K562 (cell line): ENCODE data around the gene DNAAF3. TPM values are rescaled to one million over a fixed set of nuclear protein-coding genes. Genes with fewer than 3 reads are reported as not detected.

Experiments used
- CBFB ChIP-seq: sonication (generic); formaldehyde crosslinking; IDR thresholded peaks from 2 replicates; pipeline ENCODE4 v1.4.0; 2020; ENCODE audit warnings: mild to moderate bottlenecking, missing genetic modification reagents
- CHD4 ChIP-seq: fragments of 200-600 bp; sonication (generic); IDR thresholded peaks from 3 replicates; pipeline ENCODE4 v1.6.1; 2012; ENCODE audit warnings: low read depth, mild to moderate bottlenecking, mixed read lengths, low read length, inconsistent platforms; ENCODE audit not compliant: insufficient read depth, insufficient replicate concordance, poor library complexity, severe bottlenecking
- COPS2 ChIP-seq: fragments of 450-650 bp; conservative IDR thresholded peaks from 2 replicates; pipeline ENCODE4 v1.6.1; 2016; ENCODE audit warnings: mild to moderate bottlenecking, moderate library complexity
- DLX4 ChIP-seq: fragments of 250-450 bp; sonication (Bioruptor Pico); IDR thresholded peaks from 2 replicates; pipeline ENCODE4 v1.6.1; 2021; ENCODE audit warnings: mild to moderate bottlenecking
- DMBX1 ChIP-seq: fragments of 250-450 bp; sonication (Bioruptor Pico); IDR thresholded peaks from 2 replicates; pipeline ENCODE4 v1.8.0; 2022; ENCODE audit warnings: inconsistent platforms, mild to moderate bottlenecking, moderate library complexity, borderline replicate concordance
- E2F4 ChIP-seq: sonication (generic); formaldehyde crosslinking; IDR thresholded peaks from 2 replicates; pipeline ENCODE4 v1.8.0; 2022; ENCODE audit warnings: mild to moderate bottlenecking, low read depth, missing genetic modification reagents
- E4F1 ChIP-seq: fragments of 250-450 bp; sonication (Bioruptor Pico); IDR thresholded peaks from 2 replicates; pipeline ENCODE4 v1.5.0; 2021; ENCODE audit warnings: mild to moderate bottlenecking, borderline replicate concordance
- EGR1 ChIP-seq: fragments of 450-650 bp; conservative IDR thresholded peaks from 2 replicates; pipeline ENCODE4 v1.6.1; 2017; ENCODE audit warnings: mild to moderate bottlenecking
- ETS2 ChIP-seq: IDR thresholded peaks from 2 replicates; pipeline ENCODE4 v1.6.1; 2016; ENCODE audit warnings: borderline replicate concordance, missing genetic modification characterization, mild to moderate bottlenecking, moderate library complexity, missing compliant biosample characterization; ENCODE audit not compliant: poor library complexity, severe bottlenecking
- ETV5 ChIP-seq: sonication (generic); formaldehyde crosslinking; IDR thresholded peaks from 2 replicates; pipeline ENCODE4 v1.4.0; 2020; ENCODE audit warnings: low read depth, mild to moderate bottlenecking, missing genetic modification reagents
- HBP1 ChIP-seq: fragments of 450-650 bp; formaldehyde crosslinking; IDR thresholded peaks from 2 replicates; pipeline ENCODE4 v1.4.0; 2022; ENCODE audit warnings: missing genetic modification characterization
- HMGN3 ChIP-seq: IDR thresholded peaks from 2 replicates; pipeline ENCODE4 v1.6.1; 2011; ENCODE audit warnings: borderline replicate concordance, low read depth, mild to moderate bottlenecking, mixed read lengths, low read length; ENCODE audit not compliant: insufficient read length; ENCODE audit errors: extremely low read depth
- NBN ChIP-seq: fragments of 450-650 bp; IDR thresholded peaks from 2 replicates; pipeline ENCODE4 v1.6.1; 2016; ENCODE audit warnings: low read depth, mild to moderate bottlenecking
- PTBP1 ChIP-seq: fragments of 200-400 bp; formaldehyde crosslinking; IDR thresholded peaks from 2 replicates; pipeline ENCODE4 v1.6.1; 2017; ENCODE audit warnings: low read depth, low read length
- RNF2 ChIP-seq: sonication (generic); IDR thresholded peaks from 2 replicates; pipeline ENCODE4 v1.6.1; 2016
- SP1 ChIP-seq: sonication (generic); formaldehyde crosslinking; IDR thresholded peaks from 2 replicates; pipeline ENCODE4 v1.8.1; 2022; ENCODE audit warnings: mild to moderate bottlenecking, missing genetic modification reagents
- SREBF2 ChIP-seq: sonication (generic); formaldehyde crosslinking; IDR thresholded peaks from 2 replicates; pipeline ENCODE4 v1.4.0; 2020; ENCODE audit warnings: mild to moderate bottlenecking, missing genetic modification reagents
- TSC22D4 ChIP-seq: fragments of 450-650 bp; IDR thresholded peaks from 2 replicates; pipeline ENCODE4 v1.6.1; 2016; ENCODE audit warnings: missing genetic modification characterization, missing biosample characterization, control low read depth
- ZBTB5 ChIP-seq: fragments of 450-650 bp; IDR thresholded peaks from 2 replicates; pipeline ENCODE4 v1.6.1; 2017; ENCODE audit warnings: antibody characterized with exemption
- ZFX ChIP-seq: sonication (generic); formaldehyde crosslinking; IDR thresholded peaks from 2 replicates; pipeline ENCODE4 v1.8.0; 2022; ENCODE audit warnings: mild to moderate bottlenecking, missing genetic modification reagents, moderate library complexity
- ZNF316 ChIP-seq: fragments of 450-650 bp; IDR thresholded peaks from 2 replicates; pipeline ENCODE4 v1.6.1; 2016
- ZNF431 ChIP-seq: sonication (generic); formaldehyde crosslinking; IDR thresholded peaks from 2 replicates; pipeline ENCODE4 v1.8.0; 2022; ENCODE audit warnings: mild to moderate bottlenecking, missing genetic modification reagents
- polyA plus RNA-seq, 8 experiments: library from polyadenylated mRNA; depleted of rRNA in 4 of 8; stranded (reverse) in 5 of 8; unstranded in 3 of 8; fragments of >200 nt; fragmentation: Nextera tagmentation in 2 of 8; fragmentation: Illumina TruSeq in 1 of 8; extraction: Ambion mirVana in 2 of 8; extraction: Trizol in 1 of 8; gene quantifications; 2 replicates each; pipeline versions ENCODE4 v1.2.1 to v1.2.3, GENCODE V29; 2011 to 2014; ENCODE audit warnings: inconsistent platforms in 1 of 8, missing spikeins in 1 of 8
- total RNA-seq, 7 experiments: library from RNA; depleted of rRNA in 6 of 7; stranded (reverse); fragments of >200 nt in 6 of 7; fragmentation: Illumina TruSeq in 2 of 7; extraction: Trizol in 2 of 7; gene quantifications; 2 replicates each; pipeline versions ENCODE4 v1.2.1 to v1.2.3, GENCODE V29; 2011 to 2021; ENCODE audit warnings: low replicate concordance in 1 of 7

Gene DNAAF3
- total and polyA plus RNA-seq, 9 of the 15 experiments (the other 6 are each of a cell fraction or from before 2014, with no cell fraction given), result 21.6 to 61.5 (median 43.0) TPM

- TF ChIP-seq E4F1 (CRISPR knock-in tag) (no peak), HMGN3 (no peak), ZBTB5 (no peak), CHD4 (no peak), NBN (peak; percentile 41; the same call in 1 of the 2 replicates), SP1 (CRISPR knock-in tag) (no peak), TSC22D4 (no peak), ETV5 (CRISPR knock-in tag) (no peak), HBP1 (CRISPR knock-in tag) (no peak), SREBF2 (no peak), PTBP1 (no peak), CBFB (CRISPR knock-in tag) (no peak), RNF2 (0 out of 2 replicates have a peak, but pooled peaks have one; percentile 44), ZNF316 (no peak), DMBX1 (CRISPR knock-in tag) (no peak), ZFX (CRISPR knock-in tag) (no peak), E2F4 (no peak), DLX4 (no peak), COPS2 (no peak), ZNF431 (no peak; the same call in 1 of the 2 replicates), EGR1 (no peak), ETS2 (tag) (no peak)
Observed at GRCh38 chr19:55176076-55176475, 9.7 kb upstream of the DNAAF3 start (continued).
